ENCODE measurements around the gene TTC12.

DNA sequence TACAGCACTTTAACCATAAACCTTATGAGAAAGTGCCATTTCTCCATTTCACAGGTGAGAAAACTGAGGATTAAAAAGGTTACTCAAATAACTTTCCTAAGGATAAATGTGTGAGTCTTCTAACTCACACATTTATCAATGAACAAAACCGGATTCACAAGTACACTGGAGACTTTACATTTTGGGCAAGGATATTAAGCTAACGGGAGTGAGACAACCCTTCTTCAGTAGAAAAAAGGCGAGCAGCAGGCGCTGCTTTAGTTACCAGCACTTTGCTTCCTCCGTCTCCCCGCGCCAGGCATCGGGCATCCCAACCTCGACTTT is 356 bp upstream of the TTC12 start:
- TF ChIP-seq CTCF (IDR thresholded peaks at IDR 0.05) (no peak), POLR2AphosphoS5 (IDR thresholded peaks at IDR 0.05) (no peak), POLR2A (IDR thresholded peaks at IDR 0.05) (no peak)

Measured in prostate gland (tissue), 2 donors.